ENCODE data around the gene ACP3.
"Not testable (repeated sequence)": the region's sequence is repeated elsewhere in the genome, so short reads cannot be mapped to it uniquely, and the experiment has no call there.

The ACP3 gene

GRCh38 chr3:132368962-132369361, 51.8 kb downstream of the ACP3 start:
- no peak for DNase-seq

- DNase-seq, result not testable (repeated sequence)
Observed at GRCh38 chr3:132376945-132377354, 59.7 kb downstream of the ACP3 start.

- DNase-seq, result no peak
Observed at GRCh38 chr3:132378048-132378762, 61.0 kb downstream of the ACP3 start.

GRCh38 chr3:132378846-132379245, 61.6 kb downstream of the ACP3 start:
- DNase-seq, result no peak

- no peak for DNase-seq
Observed at GRCh38 chr3:132380920-132381319, 63.7 kb downstream of the ACP3 start.

- no peak for DNase-seq
Observed at GRCh38 chr3:132381348-132381944, 64.2 kb downstream of the ACP3 start.

- DNase-seq, result no peak
Observed at GRCh38 chr3:132382267-132382666, 65.1 kb downstream of the ACP3 start.

DNA sequence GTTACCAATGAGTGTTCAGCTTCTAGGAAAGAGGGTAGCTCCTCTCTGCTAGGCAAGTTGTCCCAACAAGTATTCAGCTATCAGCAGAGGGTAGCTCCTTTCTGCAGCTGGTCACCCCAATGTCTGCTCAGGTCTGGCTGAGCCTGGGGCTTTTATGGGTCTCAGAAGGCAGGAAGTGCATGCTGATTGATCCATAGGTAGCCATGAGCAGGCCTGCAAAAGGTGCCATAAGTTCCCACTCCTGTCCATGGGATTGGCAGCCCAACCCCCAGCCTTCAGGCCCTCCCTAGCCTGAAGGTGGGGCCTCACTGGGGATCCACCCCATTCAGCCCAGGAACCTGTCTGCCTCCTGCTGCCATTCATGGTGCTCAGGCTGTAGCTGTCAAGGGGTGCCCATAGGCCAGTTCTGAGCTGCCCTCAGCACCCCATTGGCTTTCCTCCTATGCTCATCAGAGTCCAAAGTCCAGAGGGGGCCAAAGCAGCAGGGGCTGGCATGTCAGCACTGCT, 65.5 kb downstream of the ACP3 start:
- DNase-seq, result no peak

GRCh38 chr3:132386259-132386658, 69.1 kb downstream of the ACP3 start:
- DNase-seq, result no peak

GRCh38 chr3:132392675-132393074, 75.5 kb downstream of the ACP3 start:
- DNase-seq, result not testable (repeated sequence)

- DNase-seq, result peak in 1 of 2 experiments; percentile 23
Observed at GRCh38 chr3:132394320-132394719, 77.1 kb downstream of the ACP3 start.

GRCh38 chr3:132395126-132395525, 77.9 kb downstream of the ACP3 start:
- DNase-seq, result no peak

DNA sequence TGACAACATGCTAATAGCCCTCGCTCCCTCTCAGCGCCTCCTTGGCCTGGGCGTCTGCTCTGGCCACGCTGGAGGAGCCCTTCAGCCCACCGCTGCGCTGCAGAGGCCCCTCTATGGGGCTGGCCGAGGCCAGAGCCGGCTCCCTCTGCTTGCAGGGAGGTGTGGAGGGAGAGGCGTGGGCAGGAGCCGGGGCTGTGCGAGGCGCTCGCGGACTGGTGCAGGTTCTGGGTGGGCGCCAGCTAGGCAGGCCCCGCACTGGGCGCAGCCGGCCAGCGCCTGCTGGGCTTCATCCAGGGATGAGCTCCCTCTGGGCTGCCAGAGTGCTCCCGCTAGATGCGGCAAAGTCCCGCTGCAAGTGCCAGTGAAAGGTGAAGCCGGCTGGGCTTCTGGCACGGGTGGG, 79.0 kb downstream of the ACP3 start:
- DNase-seq, result no peak

DNA sequence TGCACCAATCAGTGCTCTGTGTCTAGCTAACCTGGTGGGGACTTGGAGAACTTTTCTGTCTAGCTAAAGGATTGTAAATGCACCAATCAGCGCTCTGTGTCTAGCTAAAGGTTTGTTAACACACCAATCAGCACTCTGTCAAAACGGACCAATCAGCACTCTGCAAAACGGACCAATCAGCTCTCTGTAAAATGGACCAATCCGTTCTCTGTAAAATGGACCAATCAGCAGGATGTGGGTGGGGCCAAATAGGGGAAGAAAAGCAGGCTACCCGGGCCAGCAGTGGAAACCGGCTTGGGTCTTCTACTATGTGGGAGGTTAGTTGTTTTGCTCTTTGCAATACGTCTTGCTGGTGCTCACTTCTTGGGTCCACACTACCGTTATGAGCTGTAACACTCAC, 79.6 kb downstream of the ACP3 start:
- DNase-seq, result not testable (repeated sequence)

DNA sequence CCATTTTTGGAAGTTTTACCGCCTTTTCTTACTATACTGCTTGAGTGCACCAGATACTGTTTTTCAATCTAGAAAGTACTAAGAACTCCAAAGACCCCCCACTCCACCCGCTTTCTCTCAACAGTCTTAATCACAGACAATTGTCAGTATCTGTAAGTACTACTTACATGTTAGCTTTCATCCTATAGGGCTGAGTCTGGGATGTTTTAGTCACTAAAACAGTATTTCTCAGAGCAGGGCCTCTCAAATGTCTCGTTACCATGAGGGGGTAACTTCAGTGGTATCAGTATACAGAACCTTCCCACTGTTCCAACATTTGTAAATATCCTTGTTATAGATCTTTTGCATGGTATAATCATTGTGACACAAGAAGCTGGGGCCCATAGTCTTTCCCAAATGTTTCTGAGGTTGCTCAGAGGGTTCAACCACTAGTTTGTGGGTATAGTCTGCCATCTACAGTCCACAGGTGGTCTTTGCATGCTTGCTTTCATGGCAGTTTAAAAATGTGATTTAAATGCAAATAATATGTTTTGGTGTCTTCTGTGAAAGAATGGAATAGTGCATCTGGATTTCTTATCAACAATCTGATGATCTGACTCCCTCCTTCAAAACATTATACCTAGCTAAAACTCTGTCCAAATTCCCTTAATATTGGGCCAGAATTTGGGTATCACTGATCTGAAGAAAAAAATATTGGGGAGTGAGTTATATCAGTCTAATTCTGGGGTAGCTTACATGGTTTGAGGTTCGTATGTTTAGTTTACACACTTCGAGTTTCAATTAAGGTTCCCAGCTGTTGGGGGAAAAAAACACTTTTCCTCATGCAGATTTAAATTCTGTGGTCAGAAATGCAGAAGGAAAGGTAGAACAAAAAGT, 82.1 kb downstream of the ACP3 start:
- DNase-seq, result peak in 1 of 2 experiments; percentile 61

- DNase-seq, result no peak
Observed at GRCh38 chr3:132401255-132401654, 84.0 kb downstream of the ACP3 start.

DNA sequence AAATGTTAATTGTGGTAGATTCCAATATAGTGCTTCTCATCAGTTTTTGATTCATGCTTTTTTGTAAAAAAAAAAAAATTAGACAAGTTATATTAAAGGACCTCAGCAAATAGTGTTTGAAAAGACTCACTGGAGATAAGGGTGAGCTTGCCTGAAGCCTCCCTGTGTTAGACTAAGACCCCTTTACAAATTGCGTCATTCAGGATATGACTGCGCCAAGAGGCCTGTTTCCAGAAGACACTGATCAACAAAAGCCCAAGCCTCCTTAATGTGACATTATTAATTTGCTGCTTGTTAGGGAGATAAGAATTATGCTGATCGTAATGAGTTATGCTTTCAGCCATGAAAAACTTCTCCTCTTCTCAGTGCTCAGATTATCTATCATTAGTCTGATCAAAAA, 87.1 kb downstream of the ACP3 start:
- no peak for DNase-seq

DNA sequence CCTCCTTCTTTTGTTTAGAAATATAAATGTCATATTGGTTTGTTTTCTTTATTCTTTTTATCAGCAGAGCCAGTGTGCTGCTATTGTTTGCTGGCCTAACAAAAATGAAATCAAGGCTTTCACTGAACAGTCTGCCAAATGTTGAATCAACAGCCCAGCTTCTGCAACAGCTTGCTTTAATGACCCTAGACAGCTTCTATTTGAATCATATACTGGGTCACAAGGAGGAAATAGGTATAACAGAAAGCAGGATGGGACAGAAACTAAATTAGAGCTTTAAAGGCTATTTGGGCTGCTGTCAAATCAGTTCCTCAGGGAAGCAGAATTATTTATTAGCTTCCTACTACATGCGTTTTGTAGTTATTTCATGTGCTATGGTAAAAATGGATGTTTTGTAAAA, 88.0 kb downstream of the ACP3 start:
- no peak for DNase-seq

DNA sequence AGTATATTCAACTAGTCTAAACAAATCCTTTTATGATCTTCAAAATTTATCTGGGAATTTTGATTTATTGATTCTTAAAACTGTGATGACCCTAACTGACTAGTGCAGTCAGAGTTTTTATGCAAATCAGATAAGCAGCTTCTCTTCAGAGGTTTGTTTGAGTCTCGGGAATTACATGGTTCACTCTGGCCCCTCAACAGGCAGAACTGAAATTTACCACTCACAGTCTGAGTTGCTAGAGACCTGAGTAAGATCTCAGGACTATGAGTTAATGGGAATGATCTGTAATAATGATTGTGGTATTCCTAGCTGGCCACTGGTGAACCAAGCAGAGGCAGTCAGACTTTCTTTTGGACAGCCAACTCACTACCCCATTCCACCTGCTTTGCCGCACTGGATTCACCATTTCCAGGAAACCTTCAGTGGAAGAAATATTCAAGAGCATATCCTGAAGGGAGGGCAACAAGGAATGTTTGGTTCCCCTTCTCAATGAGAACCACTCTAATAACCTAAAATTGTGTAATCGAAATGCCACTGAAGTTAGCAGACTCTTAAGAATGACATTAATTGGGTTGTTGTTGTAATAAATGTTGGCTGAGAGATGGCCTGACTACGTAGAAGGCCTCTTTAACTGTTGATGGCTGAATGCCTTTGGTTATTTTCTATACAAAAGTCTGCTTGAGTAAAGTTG, 88.5 kb downstream of the ACP3 start:
- DNase-seq, result no peak

GRCh38 chr3:132406587-132406986, 89.4 kb downstream of the ACP3 start:
- DNase-seq, result no peak

DNA sequence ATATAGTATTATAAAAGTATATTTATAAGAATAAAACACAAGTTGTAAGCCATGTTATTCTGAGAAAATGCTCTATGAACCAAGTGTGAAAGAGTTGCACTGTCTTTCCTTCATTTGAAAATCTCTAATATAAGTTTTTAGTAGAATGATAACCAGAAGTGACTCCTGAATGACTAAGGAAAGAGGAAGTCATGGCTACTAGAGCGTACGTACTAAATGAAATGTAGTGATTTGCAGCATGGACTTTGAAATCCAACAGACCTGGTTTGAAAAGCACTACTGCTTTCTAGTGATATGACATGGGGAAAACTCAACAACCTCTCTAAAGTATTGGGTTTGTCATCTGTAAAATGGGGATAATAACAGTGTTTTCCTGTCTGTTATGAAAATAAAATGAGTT, 89.8 kb downstream of the ACP3 start:
- DNase-seq, result no peak

All from NCI-H446 (cell line).